Immature natural killer cell (primary cell): ENCODE results near the gene RNF133. TPM values are rescaled to one million over a fixed set of nuclear protein-coding genes. Genes with fewer than 3 reads are reported as not detected.

ENCODE experiments used
- polyA plus RNA-seq, 3 donors: library from polyadenylated mRNA; unstranded; fragments of 300-500 nt; fragmentation: Illumina TruSeq; gene quantifications; one replicate each; pipeline ENCODE4 v1.2.3, GENCODE V29; 2021

The RNF133 gene
- polyA plus RNA-seq, 3 donors from 2014 or later = not detected

Other genes starting within 250 kb of the RNF133 start
- not detected for gene RNF148, start 3.8 kb upstream of the RNF133 start, polyA plus RNA-seq
- not detected for gene CADPS2, start 187.3 kb upstream of the RNF133 start, polyA plus RNA-seq